ENCODE data around the gene MORN1.

- TF ChIP-seq, protein P1, sequence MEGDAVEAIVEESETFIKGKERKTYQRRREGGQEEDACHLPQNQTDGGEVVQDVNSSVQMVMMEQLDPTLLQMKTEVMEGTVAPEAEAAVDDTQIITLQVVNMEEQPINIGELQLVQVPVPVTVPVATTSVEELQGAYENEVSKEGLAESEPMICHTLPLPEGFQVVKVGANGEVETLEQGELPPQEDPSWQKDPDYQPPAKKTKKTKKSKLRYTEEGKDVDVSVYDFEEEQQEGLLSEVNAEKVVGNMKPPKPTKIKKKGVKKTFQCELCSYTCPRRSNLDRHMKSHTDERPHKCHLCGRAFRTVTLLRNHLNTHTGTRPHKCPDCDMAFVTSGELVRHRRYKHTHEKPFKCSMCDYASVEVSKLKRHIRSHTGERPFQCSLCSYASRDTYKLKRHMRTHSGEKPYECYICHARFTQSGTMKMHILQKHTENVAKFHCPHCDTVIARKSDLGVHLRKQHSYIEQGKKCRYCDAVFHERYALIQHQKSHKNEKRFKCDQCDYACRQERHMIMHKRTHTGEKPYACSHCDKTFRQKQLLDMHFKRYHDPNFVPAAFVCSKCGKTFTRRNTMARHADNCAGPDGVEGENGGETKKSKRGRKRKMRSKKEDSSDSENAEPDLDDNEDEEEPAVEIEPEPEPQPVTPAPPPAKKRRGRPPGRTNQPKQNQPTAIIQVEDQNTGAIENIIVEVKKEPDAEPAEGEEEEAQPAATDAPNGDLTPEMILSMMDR (IDR thresholded peaks at IDR 0.05) = no peak
- TF ChIP-seq POLR2AphosphoS5 (IDR thresholded peaks at IDR 0.05) (no peak), POLR2A (IDR thresholded peaks at IDR 0.05) (no peak)
These were observed 87.1 kb downstream of the MORN1 start for GRCh38 chr1:2304282-2304681.
